Erythroblast (primary cell): ENCODE measurements around the gene SLFN5.

Source experiments
- GATA1 ChIP-seq: IDR thresholded peaks from 2 replicates; pipeline ENCODE4 v1.6.1; 2011; ENCODE audit warnings: low read depth, mild to moderate bottlenecking, control low read depth, low read length, moderate library complexity
- POLR2A ChIP-seq: IDR thresholded peaks from 2 replicates; pipeline ENCODE4 v1.6.1; 2011; ENCODE audit warnings: mild to moderate bottlenecking, low read length

- no peak for TF ChIP-seq POLR2A
- TF ChIP-seq GATA1 = no peak
Observed at GRCh38 chr17:35229638-35230037, 13.2 kb upstream of the SLFN5 start.
